GM21619 (cell line): ENCODE results near the gene NPAS3.

Source experiments
- ATAC-seq: cut with Tn5 transposase; IDR thresholded peaks from one replicate; pipeline ENCODE4 v1.9.1; 2021; ENCODE audit not compliant: unreplicated experiment

Gene NPAS3

GRCh38 chr14:33464254-33464962, 525.7 kb downstream of the NPAS3 start:
- no peak for ATAC-seq

- no peak for ATAC-seq
These were observed 527.4 kb downstream of the NPAS3 start for GRCh38 chr14:33465846-33466700.

GRCh38 chr14:33467971-33468370, 529.3 kb downstream of the NPAS3 start:
- no peak for ATAC-seq

GRCh38 chr14:33469898-33470297, 531.2 kb downstream of the NPAS3 start:
- ATAC-seq, result no peak

GRCh38 chr14:33471776-33472175, 533.1 kb downstream of the NPAS3 start:
- ATAC-seq, result no peak

GRCh38 chr14:33475623-33476022, 536.9 kb downstream of the NPAS3 start:
- ATAC-seq, result no peak

- no peak for ATAC-seq
These were observed 539.1 kb downstream of the NPAS3 start for GRCh38 chr14:33477797-33478196.

- no peak for ATAC-seq
These were observed 541.6 kb downstream of the NPAS3 start for GRCh38 chr14:33480071-33480886.

GRCh38 chr14:33480887-33481184, 542.2 kb downstream of the NPAS3 start:
- ATAC-seq, result no peak

- no peak for ATAC-seq
These were observed 544.4 kb downstream of the NPAS3 start for GRCh38 chr14:33483110-33483509.

GRCh38 chr14:33483541-33483940, 544.9 kb downstream of the NPAS3 start:
- no peak for ATAC-seq

GRCh38 chr14:33484264-33484663, 545.6 kb downstream of the NPAS3 start:
- ATAC-seq, result no peak

GRCh38 chr14:33486332-33486890, 547.7 kb downstream of the NPAS3 start:
- no peak for ATAC-seq

- no peak for ATAC-seq
These were observed 549.9 kb downstream of the NPAS3 start for GRCh38 chr14:33488582-33488981.

GRCh38 chr14:33490555-33490954, 551.9 kb downstream of the NPAS3 start:
- ATAC-seq, result no peak

GRCh38 chr14:33491112-33491511, 552.4 kb downstream of the NPAS3 start:
- ATAC-seq, result no peak

GRCh38 chr14:33492491-33492890, 553.8 kb downstream of the NPAS3 start:
- no peak for ATAC-seq

- ATAC-seq, result no peak
These were observed 554.6 kb downstream of the NPAS3 start for GRCh38 chr14:33493266-33493665.

- no peak for ATAC-seq
These were observed 555.3 kb downstream of the NPAS3 start for GRCh38 chr14:33493990-33494389.

- no peak for ATAC-seq
These were observed 561.0 kb downstream of the NPAS3 start for GRCh38 chr14:33499687-33500086.
